ENCODE data around the gene HS6ST2.

GRCh38 chrX:132887569-132887968 is 70.9 kb downstream of the HS6ST2 start:
- TF ChIP-seq POLR2AphosphoS5 (IDR thresholded peaks at IDR 0.05; ENCODE audit: borderline replicate concordance, low read depth, low read length): no peak
- TF ChIP-seq EZH2 (IDR thresholded peaks at IDR 0.05): no peak

Measured in SK-N-MC (cell line).